ENCODE data around the gene BOK. TPM values are rescaled to one million over a fixed set of nuclear protein-coding genes. Genes with fewer than 3 reads are reported as not detected.

Gene BOK
- total and polyA plus RNA-seq, 2 experiments from 2014 or later, result 28.0 to 46.6 TPM

DNA sequence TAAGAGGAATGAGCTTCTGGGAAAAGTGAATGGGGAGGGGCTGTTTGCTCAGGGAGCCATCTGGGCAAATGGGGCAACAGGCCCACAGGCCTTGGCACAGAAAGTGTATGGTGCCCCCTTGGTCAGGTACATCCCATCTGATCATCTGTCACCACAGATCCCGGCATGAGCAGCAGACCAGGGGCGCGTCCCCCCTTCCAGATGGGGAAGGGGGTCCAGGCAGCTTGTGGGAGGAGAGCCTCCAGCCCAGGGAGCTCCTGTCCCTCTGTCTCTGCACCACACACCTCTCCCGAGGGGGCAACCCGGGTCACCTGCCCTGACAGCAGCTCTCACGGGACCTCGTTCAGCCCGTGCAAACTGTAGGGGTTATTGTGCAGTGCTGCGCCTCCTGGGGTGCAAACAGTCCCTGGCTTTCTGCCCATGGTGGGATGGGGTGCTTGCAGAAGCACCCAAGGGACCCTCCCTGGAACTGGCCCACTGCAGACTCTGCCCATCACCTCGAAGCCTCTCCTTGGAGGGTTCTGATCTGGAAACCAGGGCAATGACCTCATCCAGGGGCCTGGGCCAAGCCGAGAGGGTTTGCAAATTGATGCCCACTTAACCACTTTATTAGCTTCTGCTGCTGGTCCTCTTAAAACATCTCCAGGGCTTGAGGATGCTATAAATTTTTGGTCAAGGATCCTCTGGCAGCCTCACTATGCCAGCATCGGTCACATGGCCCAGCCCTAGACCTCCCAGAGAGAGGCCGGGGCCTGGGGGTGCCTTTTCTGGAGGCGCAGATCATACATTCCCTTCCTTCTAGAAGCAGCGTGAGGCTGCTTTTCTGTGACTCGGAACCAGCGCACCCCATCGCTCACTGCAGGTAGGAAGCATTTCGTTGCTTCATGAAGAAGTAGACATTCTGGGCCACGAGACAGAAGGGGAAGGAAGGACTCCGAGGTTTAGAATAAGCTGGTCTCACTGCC lies 7.6 kb upstream of the BOK start:
- Histone ChIP-seq H3K9me3 (ENCODE audit: low read depth) (no peaks in the 10 kb centered on the region), H3K4me3 (no peak overlapping the region), H4K20me1 (ENCODE audit: insufficient read depth) (no peaks in the 10 kb centered on the region), H3K4me2 (ENCODE audit: unreplicated experiment) (no peak overlapping the region), H3K27me3 (replicated peaks; ENCODE audit: insufficient read depth) (no peaks in the 10 kb centered on the region), H3K9ac (no peak overlapping the region), H3K27ac (no peak overlapping the region), H3K79me2 (ENCODE audit: insufficient read depth) (no peaks in the 10 kb centered on the region), H3K4me1 (ENCODE audit: insufficient read depth) (peaks cover 13% of the 10 kb centered on the region), H3K36me3 (ENCODE audit: low read depth) (no peaks in the 10 kb centered on the region), H2AFZ (no peak overlapping the region), H3K9me2 (ENCODE audit: insufficient read depth) (no peaks in the 10 kb centered on the region), H3F3A (ENCODE audit: insufficient read depth) (no peaks in the 10 kb centered on the region)
- WGBS, 2 experiments (ENCODE audit: low coverage in 1 of 2, low lambda C conversion rate in 2 of 2, missing lambda C conversion rate in 2 of 2), result 69 to 73% methylated on average over 21 of the region's 21 CpGs
- in situ Hi-C loops (cut with MboI), result no loop called here
- no peak for DNase-seq
- TF ChIP-seq EZH2phosphoT487 (IDR thresholded peaks at IDR 0.05; ENCODE audit: insufficient read depth, low read depth) (no peak), EZH2 (IDR thresholded peaks at IDR 0.05; ENCODE audit: insufficient read depth, poor library complexity, severe bottlenecking) (no peak)

DNA sequence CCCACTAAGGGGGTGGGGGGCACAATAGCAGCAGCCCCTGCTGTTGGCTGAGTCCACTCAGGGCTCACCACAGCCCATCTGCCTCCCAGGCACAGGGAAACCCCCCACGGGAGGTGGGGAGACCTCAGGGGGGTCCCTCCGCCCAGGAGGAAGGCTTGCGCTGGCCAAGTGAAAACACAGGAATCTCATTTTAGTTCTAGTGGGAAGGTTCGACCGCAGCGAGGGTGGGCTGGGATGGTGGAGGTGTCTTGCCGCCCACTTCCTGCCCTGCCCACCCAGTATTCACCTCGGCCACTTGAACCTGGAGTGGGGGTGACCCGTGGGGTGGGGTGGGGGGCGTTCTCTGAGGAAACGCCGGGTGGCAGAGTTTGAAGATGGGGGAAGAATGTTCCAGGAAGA lies 6.9 kb upstream of the BOK start:
- H3K4me1 ChIP-seq (ENCODE audit: insufficient read depth), result peaks cover 12% of the 10 kb centered on the region

DNA sequence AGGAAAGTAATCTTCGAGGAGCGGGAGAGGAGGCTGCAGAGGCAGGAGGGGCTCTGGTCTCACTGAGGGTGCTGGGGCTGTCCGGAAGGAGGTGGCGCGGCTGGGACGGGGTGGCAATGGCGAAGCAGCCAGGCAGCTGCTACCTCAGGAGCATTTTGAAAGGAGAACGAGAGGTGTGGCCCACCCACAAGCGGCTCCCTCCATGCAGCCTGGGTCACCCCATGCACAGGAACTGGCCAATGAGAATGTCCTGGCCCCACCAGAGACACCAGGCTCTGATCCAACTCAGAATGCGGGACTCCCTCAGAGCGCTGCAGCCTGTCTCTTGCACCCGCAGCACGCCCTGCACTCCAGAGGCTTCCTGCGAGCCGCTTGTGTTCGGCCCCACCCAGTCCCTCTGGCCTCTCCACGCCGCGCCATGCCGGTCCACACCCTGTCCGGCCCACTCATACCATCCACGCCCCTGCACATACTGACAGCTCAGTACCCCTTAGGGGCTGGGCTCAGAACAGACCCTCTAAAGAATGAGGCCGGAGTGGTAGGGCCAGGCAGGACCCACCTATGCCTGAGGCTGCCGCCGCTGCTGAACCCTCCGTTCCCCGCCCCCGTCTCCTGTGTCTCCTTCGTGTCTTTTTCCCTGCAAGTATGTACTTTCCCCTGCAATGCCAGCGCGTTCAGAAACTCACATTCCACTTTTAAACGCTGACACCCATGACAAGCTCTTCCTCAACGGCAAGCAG lies 6.4 kb upstream of the BOK start:
- no peak overlapping the region for H2AFZ ChIP-seq
- H3K9me3 ChIP-seq (ENCODE audit: low read depth), result no peaks in the 10 kb centered on the region
- no peak overlapping the region for H3K27ac ChIP-seq
- TF ChIP-seq EZH2phosphoT487 (IDR thresholded peaks at IDR 0.05; ENCODE audit: insufficient read depth, low read depth) (no peak), EZH2 (IDR thresholded peaks at IDR 0.05; ENCODE audit: insufficient read depth, poor library complexity, severe bottlenecking) (no peak)
- no peaks in the 10 kb centered on the region for H4K20me1 ChIP-seq (ENCODE audit: insufficient read depth)
- no peak for DNase-seq
- in situ Hi-C loops (cut with MboI), result no loop called here
- H3K9ac ChIP-seq, result no peak overlapping the region
- no peaks in the 10 kb centered on the region for H3K27me3 ChIP-seq (replicated peaks; ENCODE audit: insufficient read depth)
- no peak overlapping the region for H3K4me3 ChIP-seq
- peaks cover 6% of the 10 kb centered on the region; the same call in 1 of the 2 replicates for H3K4me1 ChIP-seq (ENCODE audit: insufficient read depth)
- no peak overlapping the region for H3K4me2 ChIP-seq (ENCODE audit: unreplicated experiment)
- no peaks in the 10 kb centered on the region for H3F3A ChIP-seq (ENCODE audit: insufficient read depth)
- H3K9me2 ChIP-seq (ENCODE audit: insufficient read depth), result no peaks in the 10 kb centered on the region
- no peaks in the 10 kb centered on the region for H3K36me3 ChIP-seq (ENCODE audit: low read depth)
- 45 to 49% methylated on average over 32 to 33 of the region's 33 CpGs for WGBS, 2 experiments (ENCODE audit: low coverage in 1 of 2, low lambda C conversion rate in 2 of 2, missing lambda C conversion rate in 2 of 2)
- no peaks in the 10 kb centered on the region for H3K79me2 ChIP-seq (ENCODE audit: insufficient read depth)

More for the DNA sequence above, 6.9 kb upstream of the BOK start:
- Histone ChIP-seq H3K4me2 (ENCODE audit: unreplicated experiment) (no peak overlapping the region), H3K9ac (no peak overlapping the region), H3K9me2 (ENCODE audit: insufficient read depth) (no peaks in the 10 kb centered on the region), H3K4me3 (no peak overlapping the region), H3K27me3 (replicated peaks; ENCODE audit: insufficient read depth) (no peaks in the 10 kb centered on the region), H3K79me2 (ENCODE audit: insufficient read depth) (no peaks in the 10 kb centered on the region), H3K27ac (no peak overlapping the region), H3F3A (ENCODE audit: insufficient read depth) (no peaks in the 10 kb centered on the region), H3K9me3 (ENCODE audit: low read depth) (no peaks in the 10 kb centered on the region), H2AFZ (no peak overlapping the region), H4K20me1 (ENCODE audit: insufficient read depth) (no peaks in the 10 kb centered on the region), H3K36me3 (ENCODE audit: low read depth) (no peaks in the 10 kb centered on the region)
- in situ Hi-C loops (cut with MboI), result no loop called here
- WGBS, 2 experiments (ENCODE audit: low coverage in 1 of 2, low lambda C conversion rate in 2 of 2, missing lambda C conversion rate in 2 of 2), result 62 to 74% methylated on average over 9 to 11 of the region's 12 CpGs
- TF ChIP-seq EZH2 (IDR thresholded peaks at IDR 0.05; ENCODE audit: insufficient read depth, poor library complexity, severe bottlenecking), result no peak
- no peak for TF ChIP-seq EZH2phosphoT487 (IDR thresholded peaks at IDR 0.05; ENCODE audit: insufficient read depth, low read depth)
- no peak for DNase-seq

DNA sequence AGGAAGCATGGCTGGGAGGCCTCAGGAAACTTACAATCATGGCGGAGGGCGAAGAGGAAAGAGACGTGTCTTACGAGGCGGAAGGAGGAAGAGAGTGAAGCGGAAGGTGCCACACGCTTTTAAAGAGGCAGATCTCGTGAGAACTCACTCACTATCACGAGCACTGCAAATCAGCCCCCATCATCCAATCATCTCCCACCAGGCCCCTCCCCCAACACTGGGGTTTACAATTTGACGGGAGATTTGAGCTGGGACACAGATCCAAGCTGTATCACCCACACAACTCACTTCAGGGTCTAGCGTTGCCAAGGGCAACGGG lies 5.1 kb upstream of the BOK start:
- no peak for DNase-seq
- H3K9me2 ChIP-seq (ENCODE audit: insufficient read depth), result no peaks in the 10 kb centered on the region
- TF ChIP-seq EZH2phosphoT487 (IDR thresholded peaks at IDR 0.05; ENCODE audit: insufficient read depth, low read depth) (no peak), EZH2 (IDR thresholded peaks at IDR 0.05; ENCODE audit: insufficient read depth, poor library complexity, severe bottlenecking) (no peak)
- no peaks in the 10 kb centered on the region for H4K20me1 ChIP-seq (ENCODE audit: insufficient read depth)
- H3K27ac ChIP-seq, result no peak overlapping the region
- H2AFZ ChIP-seq, result no peak overlapping the region
- in situ Hi-C loops (cut with MboI), result no loop called here
- H3K9me3 ChIP-seq (ENCODE audit: low read depth), result no peaks in the 10 kb centered on the region
- H3K9ac ChIP-seq, result no peak overlapping the region
- 82 to 86% methylated on average over 12 of the region's 12 CpGs for WGBS, 2 experiments (ENCODE audit: low coverage in 1 of 2, low lambda C conversion rate in 2 of 2, missing lambda C conversion rate in 2 of 2)
- H3K79me2 ChIP-seq (ENCODE audit: insufficient read depth), result no peaks in the 10 kb centered on the region
- no peaks in the 10 kb centered on the region for H3K27me3 ChIP-seq (replicated peaks; ENCODE audit: insufficient read depth)
- no peak overlapping the region for H3K4me3 ChIP-seq
- H3K36me3 ChIP-seq (ENCODE audit: low read depth), result no peaks in the 10 kb centered on the region
- H3K4me2 ChIP-seq (ENCODE audit: unreplicated experiment), result no peak overlapping the region
- H3K4me1 ChIP-seq (ENCODE audit: insufficient read depth), result peaks cover 4% of the 10 kb centered on the region; the same call in 1 of the 2 replicates
- H3F3A ChIP-seq (ENCODE audit: insufficient read depth), result peaks cover 3% of the 10 kb centered on the region; the same call in 1 of the 2 replicates
